ENCODE measurements around the gene DCC. TPM values are rescaled to one million over a fixed set of nuclear protein-coding genes. Genes with fewer than 3 reads are reported as not detected.

DCC gene
- total and polyA plus RNA-seq, 9 of the 15 experiments (the other 6 are each of a cell fraction or from before 2014, with no cell fraction given), result not detected

DNA sequence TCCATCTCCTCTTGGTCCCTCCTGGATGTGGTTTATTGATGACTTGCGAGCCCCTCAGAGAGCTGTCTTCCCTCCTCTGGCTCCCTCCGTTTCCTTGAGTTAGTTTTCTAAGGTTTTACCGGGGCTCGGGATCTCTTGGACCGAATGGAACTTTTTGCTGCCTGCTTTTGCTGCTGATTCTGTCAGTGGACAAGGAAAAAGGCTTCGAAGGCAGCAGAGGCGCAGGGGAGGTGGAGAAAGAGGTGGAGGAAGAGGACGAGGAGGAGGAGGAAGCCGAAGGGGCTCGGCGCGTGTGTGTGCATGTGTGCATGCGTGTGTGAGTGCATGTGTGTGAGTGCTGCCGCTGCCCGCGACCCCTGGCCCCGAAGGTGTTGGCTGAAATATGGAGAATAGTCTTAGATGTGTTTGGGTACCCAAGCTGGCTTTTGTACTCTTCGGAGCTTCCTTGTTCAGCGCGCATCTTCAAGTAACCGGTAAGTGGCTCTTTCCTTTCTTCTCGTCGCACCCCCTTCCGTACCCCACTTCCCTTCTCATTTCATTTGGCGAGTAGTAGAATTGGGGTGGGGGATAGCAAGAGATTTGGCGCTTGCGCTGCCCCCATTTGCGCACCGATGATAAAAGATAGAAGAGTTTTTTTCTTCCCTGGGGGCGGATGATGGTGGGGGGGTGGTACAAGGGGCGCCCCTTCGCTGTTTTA lies 557 bp downstream of the DCC start (continued):
- no peak for TF ChIP-seq CTCF (IDR thresholded peaks at IDR 0.05 in 2 of 3, conservative IDR thresholded peaks at IDR 0.05 in 1 of 3; ENCODE audit: insufficient read depth in 2 of 3, low read depth in 1 of 3, low read length in 3 of 3)
- TF ChIP-seq BCOR (IDR thresholded peaks at IDR 0.05), result no peak
- TF ChIP-seq SAFB2 (IDR thresholded peaks at IDR 0.05; ENCODE audit: borderline replicate concordance, low read depth, low read length, severe bottlenecking), result no peak

- no peaks in the 10 kb centered on the region for H4K20me1 ChIP-seq (replicated peaks; ENCODE audit: control insufficient read depth, insufficient read depth, low read length)
- DNase-seq (ENCODE audit: extremely low read depth in 1 of 4, low spot score in 3 of 4) (no peak), ATAC-seq (no peak), FAIRE-seq (no peak)
- no peaks in the 10 kb centered on the region for H3K9me1 ChIP-seq (ENCODE audit: control insufficient read depth, insufficient read depth, low read length)
- no peak overlapping the region for H3K4me2 ChIP-seq (ENCODE audit: insufficient read depth, low read length)
- TF ChIP-seq E2F6 (IDR thresholded peaks at IDR 0.05; ENCODE audit: borderline replicate concordance in 1 of 2, extremely low read depth in 1 of 2, insufficient read depth in 1 of 2, insufficient read length in 1 of 2, low read depth in 1 of 2, low read length in 1 of 2, poor library complexity in 1 of 2, severe bottlenecking in 1 of 2) (no peak), TEAD2 (tag; IDR thresholded peaks at IDR 0.05) (no peak), NELFE (IDR thresholded peaks at IDR 0.05; ENCODE audit: insufficient read depth, insufficient read length) (no peak), FOXP1 (CRISPR knock-in tag; IDR thresholded peaks at IDR 0.05) (no peak), SMAD1 (IDR thresholded peaks at IDR 0.05; ENCODE audit: low read depth, low read length, partially characterized antibody) (no peak), MLLT1 (IDR thresholded peaks at IDR 0.05) (no peak), ZNF143 (CRISPR knock-in tag; IDR thresholded peaks at IDR 0.05) (no peak), MEF2A (IDR thresholded peaks at IDR 0.05; ENCODE audit: control insufficient read depth, low read depth, low read length) (no peak)
- TF ChIP-seq, protein P1, sequence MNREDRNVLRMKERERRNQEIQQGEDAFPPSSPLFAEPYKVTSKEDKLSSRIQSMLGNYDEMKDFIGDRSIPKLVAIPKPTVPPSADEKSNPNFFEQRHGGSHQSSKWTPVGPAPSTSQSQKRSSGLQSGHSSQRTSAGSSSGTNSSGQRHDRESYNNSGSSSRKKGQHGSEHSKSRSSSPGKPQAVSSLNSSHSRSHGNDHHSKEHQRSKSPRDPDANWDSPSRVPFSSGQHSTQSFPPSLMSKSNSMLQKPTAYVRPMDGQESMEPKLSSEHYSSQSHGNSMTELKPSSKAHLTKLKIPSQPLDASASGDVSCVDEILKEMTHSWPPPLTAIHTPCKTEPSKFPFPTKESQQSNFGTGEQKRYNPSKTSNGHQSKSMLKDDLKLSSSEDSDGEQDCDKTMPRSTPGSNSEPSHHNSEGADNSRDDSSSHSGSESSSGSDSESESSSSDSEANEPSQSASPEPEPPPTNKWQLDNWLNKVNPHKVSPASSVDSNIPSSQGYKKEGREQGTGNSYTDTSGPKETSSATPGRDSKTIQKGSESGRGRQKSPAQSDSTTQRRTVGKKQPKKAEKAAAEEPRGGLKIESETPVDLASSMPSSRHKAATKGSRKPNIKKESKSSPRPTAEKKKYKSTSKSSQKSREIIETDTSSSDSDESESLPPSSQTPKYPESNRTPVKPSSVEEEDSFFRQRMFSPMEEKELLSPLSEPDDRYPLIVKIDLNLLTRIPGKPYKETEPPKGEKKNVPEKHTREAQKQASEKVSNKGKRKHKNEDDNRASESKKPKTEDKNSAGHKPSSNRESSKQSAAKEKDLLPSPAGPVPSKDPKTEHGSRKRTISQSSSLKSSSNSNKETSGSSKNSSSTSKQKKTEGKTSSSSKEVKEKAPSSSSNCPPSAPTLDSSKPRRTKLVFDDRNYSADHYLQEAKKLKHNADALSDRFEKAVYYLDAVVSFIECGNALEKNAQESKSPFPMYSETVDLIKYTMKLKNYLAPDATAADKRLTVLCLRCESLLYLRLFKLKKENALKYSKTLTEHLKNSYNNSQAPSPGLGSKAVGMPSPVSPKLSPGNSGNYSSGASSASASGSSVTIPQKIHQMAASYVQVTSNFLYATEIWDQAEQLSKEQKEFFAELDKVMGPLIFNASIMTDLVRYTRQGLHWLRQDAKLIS (CRISPR knock-in tag; IDR thresholded peaks at IDR 0.05), result no peak
- H3K27me3 ChIP-seq (ENCODE audit: control insufficient read depth in 2 of 2, insufficient read depth in 2 of 2, low read length in 2 of 2), result no peaks in the 10 kb centered on the region
- CTCF ChIA-PET (ENCODE audit: low intra/inter-chr PET ratio), result no interaction called here
- H3K79me2 ChIP-seq (ENCODE audit: control insufficient read depth, insufficient read depth, low read length), result no peaks in the 10 kb centered on the region
- H3K36me3 ChIP-seq (ENCODE audit: control insufficient read depth, insufficient read depth, low read length), result no peaks in the 10 kb centered on the region
- intact Hi-C loops (cut with micrococcal nuclease) (no loop called here), in situ Hi-C loops (cut with MboI) (no loop called here)
- no peak overlapping the region for H3K9ac ChIP-seq (ENCODE audit: insufficient read depth in 1 of 2, low read depth in 2 of 2, low read length in 2 of 2)
- no peaks in the 10 kb centered on the region for H3K4me1 ChIP-seq (replicated peaks in 1 of 2; ENCODE audit: control insufficient read depth in 2 of 2, insufficient read depth in 2 of 2, low read length in 2 of 2)
- no TSS peak for BruUV-seq (replicated peaks)
- H3K9me3 ChIP-seq (replicated peaks; ENCODE audit: control insufficient read depth, insufficient read depth, low read depth, low read length), result no peaks in the 10 kb centered on the region
- H3K27ac ChIP-seq (ENCODE audit: extremely low read depth, low read depth, low read length), result no peak overlapping the region
- no peak overlapping the region for H2AFZ ChIP-seq (ENCODE audit: low read depth, low read length)
- WGBS (ENCODE audit: insufficient coverage, low coverage, missing lambda C conversion rate), result 15% methylated on average over 5 of the region's 7 CpGs
- no peak overlapping the region for H3K4me3 ChIP-seq
- POLR2A ChIA-PET, result interaction anchor here (0.7 kb wide), 1 partner anchor 1008 kb away, joined by 3 read pairs; no protein-coding TSS in a partner anchor
Observed at GRCh38 chr18:52341103-52341432, 1.1 kb downstream of the DCC start.

Data from K562 (cell line).